Stimulated activated CD4-positive, alpha-beta T cell treated with anti-CD3 and anti-CD28 coated beads, Interleukin-1b, Interleukin-23, amount 100 ng/mL, for 1 hour (primary cell): Measurements from ENCODE around the gene MEF2B.

Experiments
- DNase-seq, 2 donors: peaks; one replicate each; pipeline ENCODE4 v3.0.0-alpha.2; 2020; ENCODE audit warnings: low read depth in 2 of 2

The MEF2B gene

DNA sequence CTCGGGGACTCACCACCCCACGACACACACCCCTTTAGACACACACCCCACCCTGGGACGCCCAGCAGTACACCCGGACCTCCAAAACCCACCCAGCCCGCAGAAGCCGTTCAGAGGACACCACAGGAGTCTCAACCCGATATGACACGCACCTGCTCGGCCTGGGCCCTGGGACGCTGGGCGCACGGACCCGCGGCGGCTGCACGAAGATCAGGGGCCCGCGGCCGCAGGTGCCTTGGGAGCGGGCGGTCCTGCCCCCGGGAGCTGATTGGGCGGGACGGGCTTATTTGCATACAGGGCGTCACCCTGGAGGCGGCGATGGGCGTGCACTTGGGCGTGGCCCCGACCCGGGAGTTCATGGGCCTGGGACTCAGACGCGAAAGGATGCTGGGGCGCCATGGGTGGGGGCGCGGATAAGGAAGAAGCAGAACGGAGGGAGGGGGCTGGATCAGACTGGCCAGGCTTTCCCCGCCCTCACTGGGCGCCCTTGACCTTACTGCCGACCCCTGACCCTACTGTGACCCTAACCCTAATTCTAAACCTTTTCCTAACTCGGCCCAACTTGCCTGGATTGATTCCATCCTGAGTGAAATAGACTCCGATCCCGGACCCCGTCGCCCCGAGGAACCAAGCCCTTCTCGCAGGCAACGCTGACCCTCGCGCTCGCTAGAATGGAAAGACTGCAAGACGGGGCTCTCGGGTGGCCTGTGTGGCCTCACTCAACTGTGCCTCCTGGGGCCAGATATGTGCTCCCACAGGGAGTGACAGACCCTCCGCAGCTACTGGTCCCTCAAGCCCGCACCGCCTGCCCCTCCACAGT, at the start of gene MEF2B:
Gene MEF2B (minus strand): TSS at position 211 of the 820 bp plus-strand sequence. CDS start 19,528 bp downstream, outside the sequence.
- peak; percentile 33 to 62 for DNase-seq

DNA sequence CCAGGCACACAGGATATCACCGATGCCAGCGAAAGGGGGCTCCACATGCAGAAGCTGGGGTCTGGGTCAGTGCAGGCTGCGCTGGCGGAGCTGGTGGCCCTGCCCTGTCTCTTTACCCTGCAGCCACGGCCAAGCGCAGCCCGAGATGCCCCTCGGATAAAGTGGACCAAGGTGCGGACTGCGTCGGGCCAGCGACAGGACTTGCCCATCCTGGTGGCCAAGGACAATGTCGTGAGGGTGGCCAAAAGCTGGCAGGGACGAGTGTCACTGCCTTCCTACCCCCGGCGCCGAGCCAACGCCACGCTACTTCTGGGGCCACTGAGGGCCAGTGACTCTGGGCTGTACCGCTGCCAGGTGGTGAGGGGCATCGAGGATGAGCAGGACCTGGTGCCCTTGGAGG, 48.8 kb upstream of the MEF2B start:
- DNase-seq: no peak

DNA sequence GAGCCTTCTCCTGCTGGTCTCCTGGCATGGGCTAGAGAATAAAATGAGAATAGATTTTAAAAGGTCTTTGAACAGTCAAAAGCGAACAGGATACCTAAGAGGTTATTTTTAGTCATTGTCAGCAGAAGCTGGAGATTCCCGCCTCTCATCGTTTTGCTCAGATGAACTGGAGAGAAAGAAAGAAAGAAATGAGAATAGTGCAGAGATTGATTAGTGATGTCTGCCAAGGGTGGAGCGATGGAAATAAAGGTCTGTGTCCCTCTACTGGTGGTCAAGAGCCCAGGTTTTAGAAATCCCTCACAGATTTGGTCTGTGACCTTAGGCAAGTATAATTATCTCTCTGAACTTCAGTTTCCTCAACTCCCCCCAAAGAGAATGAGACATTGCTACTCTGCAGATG, 47.0 kb upstream of the MEF2B start:
- no peak for DNase-seq

DNA sequence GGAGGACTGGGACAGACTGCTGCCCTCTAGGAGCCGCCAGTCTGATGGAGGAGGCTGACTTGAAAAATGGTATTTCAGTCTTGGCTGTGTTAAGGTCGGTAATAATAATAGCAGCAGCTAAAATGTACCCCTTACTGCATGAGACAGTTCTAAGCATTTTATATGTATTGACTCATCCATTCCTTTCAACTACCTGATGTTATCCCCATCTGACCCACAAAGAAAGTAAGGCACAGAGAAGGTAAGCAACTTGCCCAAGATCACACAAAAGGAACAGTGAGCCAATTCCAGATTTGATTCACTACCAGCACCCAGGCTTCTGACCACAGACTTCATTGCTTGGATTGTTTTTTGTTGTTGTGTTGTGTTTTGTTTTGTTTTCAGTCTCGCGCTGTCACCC, 45.7 kb upstream of the MEF2B start:
- DNase-seq: no peak

DNA sequence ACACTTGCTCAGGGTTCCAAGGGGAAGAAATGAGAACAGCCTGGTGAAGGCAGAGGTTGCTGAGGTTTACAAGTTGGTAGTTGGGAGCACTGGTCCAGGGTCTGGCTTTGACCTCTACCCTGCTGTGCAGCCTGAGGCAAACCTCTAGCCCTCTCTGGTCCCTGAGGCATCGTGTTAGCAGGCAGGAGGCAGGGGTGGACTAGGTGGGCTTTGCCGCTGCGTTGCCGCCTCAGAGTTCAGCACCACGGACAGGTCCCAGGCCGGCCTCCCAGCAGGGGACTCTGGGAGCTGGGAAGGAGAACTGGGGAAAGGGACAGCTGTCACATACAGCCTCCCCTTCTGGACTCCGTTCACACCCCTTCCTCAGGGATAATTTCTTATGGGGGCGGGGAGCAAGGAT, 44.8 kb upstream of the MEF2B start:
- DNase-seq: no peak

DNA sequence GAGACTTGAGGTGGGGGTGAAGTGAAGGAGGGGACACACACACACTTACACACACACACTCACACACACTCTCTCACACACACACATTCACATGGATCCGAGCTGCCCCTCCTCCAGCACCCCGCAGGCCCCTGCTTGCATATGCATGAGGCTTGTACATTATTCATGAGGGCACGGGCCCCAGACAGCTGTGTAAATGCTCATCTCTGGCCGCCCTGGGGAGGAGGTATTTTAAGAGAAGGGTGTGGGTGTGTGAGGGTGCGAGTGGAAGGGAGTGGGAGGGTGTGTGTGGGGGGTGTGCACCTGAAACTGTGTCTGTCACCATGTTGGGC, 44.1 kb upstream of the MEF2B start:
- no peak for DNase-seq

DNA sequence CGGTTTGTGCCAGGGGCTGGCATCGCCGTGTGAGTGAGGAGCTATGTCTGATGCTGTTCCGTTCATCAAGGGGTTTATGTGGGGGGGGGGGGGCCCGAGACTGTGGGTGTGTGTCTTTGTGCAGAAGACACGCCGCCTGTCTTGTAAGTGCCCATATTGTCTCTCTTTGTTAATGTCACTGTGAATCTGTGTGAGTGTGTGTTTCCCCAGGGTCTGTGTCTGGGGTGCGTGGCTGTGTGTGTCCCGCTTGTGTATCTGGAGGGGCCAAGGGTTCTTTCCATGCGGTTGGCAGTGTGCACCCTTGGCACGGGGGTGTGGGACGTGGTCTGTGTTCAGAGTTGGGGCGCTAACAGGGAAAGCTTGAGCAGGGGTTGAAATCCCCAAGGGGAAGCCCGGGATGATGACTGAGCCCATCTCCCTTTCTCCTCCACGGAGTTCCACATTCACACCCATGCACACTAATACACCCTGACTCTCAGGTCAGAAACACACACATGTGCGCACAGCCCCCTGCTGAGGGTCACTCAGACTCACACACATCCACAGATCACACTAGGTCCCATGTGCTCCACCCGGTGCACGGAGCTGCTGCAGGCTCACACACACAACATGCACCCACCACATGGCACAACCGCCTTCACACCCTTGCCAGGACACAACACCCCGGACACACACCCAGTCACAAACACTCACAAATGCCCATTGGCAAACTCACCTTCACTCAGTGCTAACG, 43.5 kb upstream of the MEF2B start:
- no peak for DNase-seq

DNA sequence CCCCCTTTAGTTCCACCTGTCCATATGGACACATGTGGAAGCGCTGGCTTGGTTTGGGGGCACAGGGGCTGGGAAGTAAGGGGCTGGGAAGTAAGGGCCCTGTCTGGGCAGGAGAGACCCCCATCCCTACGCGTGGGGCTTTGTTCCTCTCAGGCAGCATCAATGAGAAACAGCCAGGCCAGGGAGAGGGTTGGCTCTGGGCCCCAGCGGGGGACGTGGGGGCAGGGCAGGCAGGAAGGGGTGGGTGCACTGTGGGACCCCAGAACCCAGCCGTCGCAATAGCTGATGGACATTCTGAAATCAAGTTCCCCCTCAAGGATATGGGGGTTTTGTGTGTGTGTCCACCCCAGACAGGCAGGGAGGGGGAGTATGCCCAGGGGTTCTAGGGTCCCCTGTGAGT, 42.9 kb upstream of the MEF2B start:
- DNase-seq: no peak

DNA sequence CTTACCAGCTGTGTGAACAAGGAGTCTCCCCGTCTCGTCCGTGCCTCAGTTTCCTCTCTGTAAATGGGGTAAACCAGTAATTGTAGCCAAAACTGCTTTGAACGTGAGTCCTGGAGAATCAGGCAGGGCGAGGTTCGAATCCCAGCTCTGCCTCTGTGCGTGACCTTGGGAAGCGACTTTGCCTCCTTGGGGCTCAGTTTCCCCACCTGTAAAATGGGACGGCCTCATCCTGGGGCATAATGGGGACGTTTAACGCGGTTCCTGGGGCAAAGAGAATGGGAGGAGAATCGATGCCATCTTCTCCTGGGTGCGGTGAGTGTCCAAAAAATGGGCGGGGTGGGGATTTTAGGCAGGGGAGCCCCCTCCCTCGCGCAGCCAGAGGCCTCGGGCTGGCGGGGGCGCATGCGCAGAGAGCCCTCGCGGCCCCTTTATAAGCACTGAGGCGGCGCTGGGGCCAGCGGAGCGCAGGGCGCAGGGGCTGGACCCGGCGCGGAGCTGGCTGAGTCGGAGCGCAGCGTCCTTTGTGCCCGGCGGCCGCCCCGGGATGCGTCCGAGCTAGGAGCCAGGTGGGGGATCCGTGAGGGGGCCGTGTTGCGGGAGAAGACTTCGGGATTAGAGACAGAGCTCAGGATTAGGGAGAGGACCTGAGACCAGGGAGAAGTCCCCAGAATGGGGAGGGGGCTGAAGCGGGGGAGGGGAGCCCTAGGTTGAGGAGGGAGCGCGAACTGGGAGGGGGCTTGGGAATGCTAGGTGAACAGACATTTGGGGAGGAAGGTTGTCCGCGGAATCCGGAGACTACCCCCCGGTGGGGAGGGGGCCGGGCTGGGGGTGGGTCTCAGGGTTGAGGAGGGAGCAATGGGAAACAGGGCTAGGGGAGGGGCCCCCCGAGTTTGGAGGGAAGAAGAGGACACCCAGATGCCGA, 41.7 kb upstream of the MEF2B start, which contains the start of gene NCAN:
Gene NCAN (plus strand): TSS at position 460 of the 922 bp plus-strand sequence. CDS start 4,996 bp downstream, outside the sequence.
- DNase-seq: no peak

DNA sequence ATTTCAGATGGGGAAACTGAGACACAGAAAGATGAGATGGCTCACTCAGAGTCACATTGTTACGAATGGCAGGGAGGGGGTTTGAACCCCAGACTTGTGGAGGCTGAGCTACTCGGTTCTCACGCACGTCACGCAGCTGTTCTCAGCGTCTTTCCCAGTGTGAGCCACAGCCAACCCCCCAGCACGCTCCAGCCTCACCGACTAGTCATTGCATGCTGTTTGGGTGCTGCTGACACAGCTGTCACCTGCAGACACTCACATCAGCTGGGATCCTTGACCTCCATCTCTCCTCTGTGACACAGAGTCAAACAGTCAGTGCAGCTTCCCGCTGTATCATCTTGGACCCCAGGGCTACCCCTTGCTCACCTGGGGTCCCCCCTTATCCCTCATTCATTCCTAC, 39.3 kb upstream of the MEF2B start:
- DNase-seq: no peak

DNA sequence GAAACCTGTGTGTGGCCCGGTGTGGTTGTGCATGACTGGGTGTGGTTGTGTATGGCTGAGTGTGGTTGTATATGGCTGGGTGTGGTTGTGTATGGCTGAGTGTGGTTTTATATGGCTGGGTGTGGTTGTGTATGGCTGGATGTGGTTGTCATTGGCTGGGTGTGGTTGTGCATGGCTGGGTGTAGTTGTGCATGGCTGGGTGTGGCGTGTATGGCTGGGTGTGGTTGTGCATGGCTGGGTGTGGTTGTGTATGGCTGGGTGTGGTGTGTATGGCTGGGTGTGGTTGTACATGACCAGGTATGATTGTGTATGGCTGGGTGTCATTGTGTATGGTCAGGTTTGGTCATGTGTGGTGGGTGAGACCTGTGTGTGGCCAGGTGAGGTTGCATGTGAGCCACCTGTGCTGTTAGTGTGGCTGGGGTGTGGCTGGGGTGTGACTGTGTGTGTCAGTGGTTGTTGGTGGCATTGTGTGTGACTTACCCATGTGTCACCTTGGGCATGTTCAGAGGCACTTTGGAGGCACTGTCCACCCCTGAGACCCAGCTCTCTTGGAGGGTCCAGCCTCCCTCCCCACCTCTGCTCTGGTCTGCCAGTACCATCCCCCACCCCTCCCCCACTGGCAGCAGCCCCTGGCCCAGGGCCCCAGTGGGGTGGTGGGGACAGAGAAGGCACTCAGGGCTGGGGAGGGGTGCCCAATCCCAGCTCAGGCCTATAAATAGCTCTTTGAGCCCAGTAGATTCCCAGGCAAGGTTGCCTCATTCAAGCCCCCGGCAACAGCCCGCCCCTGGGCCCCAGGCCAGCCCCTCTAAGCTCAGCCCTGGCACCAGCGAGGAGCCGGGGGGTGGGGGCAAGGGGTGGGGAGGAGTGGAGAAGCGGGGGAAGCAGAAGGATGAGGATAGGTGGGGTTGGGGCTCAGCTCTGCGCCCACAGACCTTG, 37.8 kb upstream of the MEF2B start:
- no peak for DNase-seq

DNA sequence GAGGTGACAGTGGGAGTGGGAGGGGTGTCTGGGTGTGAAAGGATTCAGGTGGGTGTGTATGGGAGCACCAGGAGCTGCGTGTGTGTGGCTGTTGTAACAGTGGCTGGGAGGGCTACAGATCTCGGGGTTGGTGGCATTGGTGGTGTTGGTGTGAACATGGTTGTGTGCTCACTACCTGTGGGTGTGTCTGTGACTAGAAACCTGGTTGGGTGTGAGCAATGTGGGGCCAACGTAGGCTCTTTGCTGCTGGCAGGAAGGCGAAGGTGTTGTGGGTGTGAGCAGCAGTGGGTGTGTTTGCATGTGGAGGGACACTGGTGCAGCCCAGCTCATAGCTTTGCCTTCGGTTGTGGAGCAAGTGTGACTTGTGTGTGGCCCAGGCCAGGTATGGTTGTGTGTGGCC, 36.9 kb upstream of the MEF2B start:
- DNase-seq: no peak

DNA sequence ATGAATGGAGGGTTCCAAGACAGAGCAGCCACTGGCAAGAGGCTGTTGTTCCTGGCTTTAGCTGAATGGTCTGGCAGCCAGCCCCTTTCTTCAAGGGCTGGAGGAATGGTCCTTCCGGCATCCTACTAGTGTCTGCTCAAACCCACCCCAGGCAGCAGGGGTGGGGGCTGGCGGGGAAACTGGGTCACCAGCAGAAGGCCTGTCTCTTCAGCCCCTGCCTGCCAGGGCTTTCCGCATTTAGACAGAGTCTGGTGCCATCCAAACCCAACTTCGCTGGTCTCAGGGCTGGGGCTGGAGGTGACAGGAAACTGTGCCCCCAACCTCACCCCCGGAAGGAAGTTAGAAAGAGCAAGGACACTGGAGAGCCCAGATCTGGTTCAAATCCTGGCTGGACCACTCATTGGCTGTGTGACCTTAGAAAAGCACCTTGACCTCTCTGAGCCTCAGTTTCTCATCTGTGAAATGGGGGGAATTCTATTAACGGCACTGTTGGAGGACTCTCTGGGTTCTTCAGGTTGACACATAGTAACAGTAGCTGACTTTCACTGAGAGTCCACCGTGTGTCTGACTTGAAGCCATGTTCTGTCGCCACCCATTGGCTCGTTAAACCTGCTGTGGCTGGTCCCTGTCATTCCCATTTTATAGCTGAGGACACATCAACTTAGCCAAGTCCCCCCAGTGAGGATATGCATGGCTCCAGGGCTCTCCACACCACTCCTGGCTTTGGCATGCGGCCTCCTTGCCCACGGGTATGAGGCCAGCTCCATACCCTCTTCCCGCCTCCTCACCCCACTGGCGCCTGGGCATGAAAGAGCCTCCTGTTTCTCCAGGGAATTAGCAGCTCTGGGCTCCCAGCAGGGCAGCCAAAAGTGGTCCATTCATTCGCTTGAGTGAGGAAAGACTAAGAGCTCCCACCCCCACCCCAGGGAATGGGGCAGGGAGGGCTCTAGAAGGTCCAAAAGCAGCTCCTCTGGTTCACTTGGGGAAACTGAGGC, 35.6 kb upstream of the MEF2B start:
- no peak for DNase-seq

DNA sequence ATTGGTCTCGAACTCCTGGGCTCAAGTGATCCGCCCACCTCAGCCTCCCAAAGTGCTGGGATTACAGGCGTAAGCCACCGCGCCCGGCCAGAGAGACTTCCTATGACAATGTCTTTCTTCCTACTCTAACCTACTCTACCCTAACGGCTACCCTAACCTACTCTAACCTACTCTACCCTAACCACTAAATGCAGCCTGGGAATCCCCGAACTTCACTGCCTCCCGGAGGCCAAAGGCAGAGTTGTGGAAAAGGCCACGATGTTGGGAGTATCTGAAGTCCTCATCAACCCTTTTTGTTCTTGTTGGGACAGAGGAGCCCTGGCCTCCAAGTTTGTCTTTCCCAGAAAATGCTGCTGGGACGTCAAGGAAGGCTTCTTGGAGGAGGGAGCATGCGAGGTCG, 34.1 kb upstream of the MEF2B start:
- DNase-seq: no peak

DNA sequence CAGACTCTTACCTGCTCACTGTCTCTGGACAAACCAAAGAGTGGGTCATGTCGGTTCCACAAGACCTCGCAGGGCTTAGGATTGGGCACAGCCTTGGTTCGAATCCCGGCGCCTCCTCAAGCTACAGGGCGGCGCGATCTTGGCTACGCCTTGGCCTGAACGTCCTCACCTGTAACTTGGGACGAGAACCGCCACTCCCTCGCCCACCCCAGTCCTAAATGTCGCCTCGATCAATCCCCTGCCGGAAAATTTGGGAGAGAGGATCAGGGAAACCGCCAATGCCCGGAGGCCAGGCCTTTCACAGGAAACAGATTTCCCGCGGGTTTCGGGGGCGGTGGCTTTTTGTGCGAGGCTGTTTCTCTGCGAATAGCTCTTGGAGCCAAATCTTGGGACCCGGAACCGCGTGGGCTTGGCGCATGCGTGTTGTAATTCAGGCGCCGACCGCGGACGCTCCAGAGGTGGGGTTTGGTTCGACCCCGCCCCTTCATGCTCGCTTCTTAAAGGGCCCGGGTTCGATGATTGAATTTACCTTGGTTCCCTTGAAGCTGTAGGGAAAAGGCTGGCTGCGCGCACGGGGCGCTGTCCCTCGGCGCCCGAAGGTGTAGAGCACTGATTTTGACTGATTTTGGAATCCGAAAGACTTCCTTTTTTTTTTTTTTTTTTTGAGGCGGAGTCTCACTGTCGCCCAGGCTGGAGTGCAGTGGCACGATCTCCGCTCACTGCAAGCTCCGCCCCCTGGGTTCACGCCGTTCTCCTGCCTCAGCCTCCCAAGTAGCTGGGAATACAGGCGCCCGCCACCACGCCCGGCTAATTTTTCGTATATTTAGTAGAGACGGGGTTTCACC, 33.2 kb upstream of the MEF2B start, which contains the start of gene NR2C2AP:
Gene NR2C2AP (minus strand): TSS at position 403 of the 845 bp plus-strand sequence. CDS start 354 bp downstream, at position 49.
- DNase-seq: peak; percentile 78 to 89

DNA sequence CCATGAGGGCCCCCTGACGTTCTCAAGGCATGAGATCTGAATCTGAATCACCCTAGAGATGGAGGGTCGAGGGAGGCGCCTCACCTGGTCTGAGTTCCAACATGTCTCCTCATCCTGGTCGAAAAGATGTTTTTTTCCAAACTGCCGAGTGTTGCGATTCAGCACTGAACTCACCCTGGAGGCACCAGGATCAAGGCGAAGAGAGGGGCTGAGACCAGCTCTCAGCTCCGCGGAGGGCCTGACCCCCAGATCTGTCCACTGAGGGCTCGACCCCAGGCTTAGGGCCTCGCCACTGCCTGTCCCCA, 32.6 kb upstream of the MEF2B start:
- no peak for DNase-seq

DNA sequence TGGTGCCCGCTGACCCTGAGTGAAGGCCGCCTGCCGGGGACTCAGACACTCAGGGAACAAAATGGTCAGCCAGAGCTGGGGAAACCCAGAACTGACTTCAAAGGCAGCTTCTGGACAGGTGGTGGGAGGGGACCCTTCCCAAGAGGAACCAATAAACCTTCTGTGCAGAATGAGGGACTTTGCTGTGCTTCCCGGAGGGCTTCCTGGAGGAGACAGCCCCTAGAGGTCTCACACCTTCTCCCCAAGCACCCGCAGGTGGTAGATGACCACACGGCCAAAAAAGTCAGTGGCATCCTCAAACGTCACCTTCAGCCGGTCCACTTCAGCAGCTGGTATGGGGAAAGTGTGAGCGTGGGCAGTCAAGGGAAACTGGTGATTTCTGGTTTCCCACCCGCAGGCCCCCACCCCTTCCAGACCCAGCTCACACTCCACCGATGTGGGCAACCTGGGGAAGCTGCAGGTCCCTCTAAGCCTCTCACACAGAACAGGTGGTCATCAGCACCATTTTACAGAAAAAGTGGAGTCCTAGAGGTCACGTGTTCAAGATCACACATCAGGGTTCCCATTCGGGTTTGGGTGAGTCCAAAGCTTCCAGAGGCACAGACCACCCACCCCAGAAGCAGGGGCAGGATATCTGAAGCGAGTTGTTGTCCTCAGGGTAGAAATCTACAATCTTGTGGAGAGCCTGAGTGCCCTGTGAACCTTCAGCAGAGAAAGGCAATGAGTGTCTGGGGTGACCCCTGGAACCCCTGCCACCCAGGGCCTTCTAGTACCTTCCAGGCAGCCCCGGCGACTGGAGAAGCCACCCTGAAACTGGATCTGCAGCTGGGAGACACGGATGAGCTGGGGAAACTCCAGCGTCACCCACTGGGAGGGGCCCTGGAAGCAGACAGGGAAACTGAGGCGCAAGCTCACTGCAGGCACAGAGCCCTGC, 31.9 kb upstream of the MEF2B start:
- DNase-seq: no peak

DNA sequence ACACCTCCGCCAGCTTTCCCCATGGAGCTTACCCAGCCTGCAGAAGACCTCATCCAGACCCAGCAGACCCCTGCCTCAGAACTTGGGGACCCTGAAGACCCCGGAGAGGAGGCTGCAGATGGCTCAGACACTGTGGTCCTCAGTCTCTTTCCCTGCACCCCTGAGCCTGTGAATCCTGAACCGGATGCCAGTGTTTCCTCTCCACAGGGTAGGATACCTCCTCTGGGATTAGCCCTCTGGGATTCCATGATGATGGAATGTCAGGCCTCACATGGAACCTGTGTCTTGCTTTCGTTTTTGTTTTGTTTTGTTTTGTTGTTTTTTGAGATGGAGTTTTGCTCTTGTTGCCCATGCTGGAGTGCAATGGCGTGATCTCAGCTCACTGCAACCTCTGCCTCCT, 23.9 kb upstream of the MEF2B start:
- DNase-seq: no peak
